ENCODE results near the gene MRPS7.
A peak's percentile ranks its signal among the peaks of the same experiment; 100 is the strongest.

Gene MRPS7

DNA sequence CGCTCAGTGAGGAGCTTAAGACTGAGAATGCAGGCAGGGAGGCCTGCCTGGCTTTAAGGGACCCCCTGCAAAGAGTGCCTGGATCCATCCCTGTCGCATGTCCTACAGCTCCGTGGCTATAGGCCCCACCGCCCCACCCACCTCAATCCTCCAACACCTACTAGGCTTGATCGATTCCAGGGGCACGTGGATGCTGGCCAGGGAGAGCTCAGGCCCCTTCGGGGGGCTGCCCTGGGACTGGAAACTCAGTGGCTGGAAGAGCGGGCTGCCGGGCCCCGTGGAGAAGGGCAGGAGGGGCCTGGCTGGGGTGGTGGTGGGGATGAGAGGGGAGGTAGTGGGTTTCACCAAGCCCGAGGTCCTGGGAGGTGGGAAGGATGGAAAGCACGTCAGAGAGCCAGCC is 22.5 kb upstream of the MRPS7 start:
- ATAC-seq (replicated peaks) (no peak), DNase-seq (no peak)
- H3K36me3 Mint-ChIP-seq, result peaks cover 48 to 80% of the 10 kb centered on the region in 2 donors
- H3K27ac Mint-ChIP-seq, result peak overlapping the region; percentile 90
- no peaks in the 10 kb centered on the region for H3K27me3 Mint-ChIP-seq
- no peak overlapping the region for H3K4me3 Mint-ChIP-seq
- no peaks in the 10 kb centered on the region for H3K9me3 Mint-ChIP-seq
- H3K4me1 Mint-ChIP-seq, result peaks cover 30 to 47% of the 10 kb centered on the region in 2 donors

DNA sequence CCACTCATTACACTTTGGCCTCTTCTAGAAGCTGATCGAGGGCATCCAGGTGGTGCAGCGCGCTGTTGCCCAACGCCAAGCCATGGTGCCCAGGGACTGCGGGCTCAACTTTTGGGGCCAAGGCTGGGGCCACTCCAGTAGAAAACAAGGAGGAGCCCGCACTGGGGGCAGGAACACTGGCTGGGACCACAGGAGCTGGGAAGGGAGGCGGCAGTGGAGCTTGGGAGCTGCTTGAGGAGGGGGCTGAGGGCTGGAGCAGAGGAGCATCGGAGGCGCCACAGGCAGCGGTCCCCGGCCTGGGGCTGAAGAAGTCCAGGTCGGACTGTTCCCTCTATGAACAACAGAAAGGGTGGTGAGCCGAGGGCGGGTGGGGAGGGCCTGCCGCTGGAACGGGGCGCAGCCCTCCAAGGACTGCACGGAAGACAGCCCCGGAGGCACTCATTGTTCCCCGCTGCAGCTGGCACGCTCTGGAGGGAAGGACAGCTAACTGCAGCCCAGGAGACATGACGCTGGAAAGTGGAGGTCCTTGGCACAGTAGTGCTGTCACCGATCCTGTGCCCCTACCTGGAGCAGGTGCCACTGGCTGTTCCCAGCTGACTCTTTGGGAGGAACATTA is 21.8 kb upstream of the MRPS7 start:
- no peak for DNase-seq
- no peak for ATAC-seq (replicated peaks)
- Mint-ChIP-seq H3K4me3 (peak overlapping the region in 1 of 2 donors; percentile 7), H3K27ac (peak overlapping the region; percentile 84), H3K9me3 (no peaks in the 10 kb centered on the region), H3K36me3 (peaks cover 46 to 79% of the 10 kb centered on the region in 2 donors), H3K27me3 (no peaks in the 10 kb centered on the region), H3K4me1 (peaks cover 35 to 53% of the 10 kb centered on the region in 2 donors)

DNA sequence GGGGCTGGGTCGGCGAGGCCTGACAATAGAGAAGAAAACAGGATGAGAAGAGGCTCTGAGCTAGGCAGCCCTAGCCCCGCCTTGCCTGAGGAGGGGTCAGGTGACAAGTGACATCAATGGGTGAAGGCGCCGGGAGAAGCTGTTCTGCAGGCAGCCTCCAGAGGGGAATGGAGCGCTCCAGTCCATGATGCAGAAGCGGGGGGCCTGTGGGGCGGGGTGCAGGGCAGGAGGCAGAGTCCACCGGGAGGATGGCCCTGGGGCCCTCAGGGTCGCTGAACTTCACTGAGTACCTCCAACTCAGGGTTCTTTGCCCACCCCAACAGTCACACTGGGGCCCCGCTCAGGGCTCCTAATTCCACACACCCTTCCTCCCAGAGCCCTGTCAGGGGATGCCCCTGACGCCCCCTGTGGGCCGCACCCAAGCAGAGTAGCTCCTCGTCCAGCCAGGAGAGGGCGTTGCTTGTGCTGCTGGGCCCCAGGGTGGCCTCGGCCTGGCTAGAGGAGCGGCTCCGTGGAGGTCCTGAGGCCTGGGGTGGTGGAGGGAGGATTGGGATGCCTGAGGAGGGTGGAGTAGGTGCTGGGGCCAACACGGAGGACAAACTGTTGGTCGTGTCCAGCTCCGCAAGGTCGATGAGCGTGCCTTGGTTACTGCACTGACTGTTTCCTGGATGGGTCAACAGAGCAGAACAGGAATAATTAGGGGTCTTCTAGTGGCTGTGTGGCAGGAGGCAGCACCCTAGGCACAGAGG is 21.1 kb upstream of the MRPS7 start:
- DNase-seq (no peak), ATAC-seq (replicated peaks) (peak in 1 of 2 donors; percentile 38)
- peaks cover 42 to 75% of the 10 kb centered on the region in 2 donors for H3K36me3 Mint-ChIP-seq
- peak overlapping the region; percentile 84 for H3K27ac Mint-ChIP-seq
- H3K4me1 Mint-ChIP-seq, result peaks cover 35 to 57% of the 10 kb centered on the region in 2 donors
- no peaks in the 10 kb centered on the region for H3K9me3 Mint-ChIP-seq
- no peaks in the 10 kb centered on the region for H3K27me3 Mint-ChIP-seq
- H3K4me3 Mint-ChIP-seq, result peak overlapping the region in 1 of 2 donors; percentile 7

DNA sequence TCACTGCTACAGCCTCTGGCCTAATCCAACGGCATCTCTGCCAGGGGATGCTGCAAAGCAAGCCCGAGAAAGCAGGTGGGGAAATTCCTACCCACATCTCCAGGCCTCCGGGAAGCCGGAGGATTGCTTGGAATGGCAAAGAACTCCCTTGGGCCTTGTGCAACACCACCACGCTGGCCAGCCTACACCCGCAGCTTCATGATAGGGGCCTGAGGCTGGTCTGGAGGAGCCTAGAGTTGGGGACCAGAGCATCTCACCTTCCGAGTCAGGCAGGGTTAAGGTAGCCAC is 20.6 kb upstream of the MRPS7 start:
- H3K4me1 Mint-ChIP-seq, result peaks cover 39 to 62% of the 10 kb centered on the region in 2 donors
- ATAC-seq (replicated peaks), result no peak

DNA sequence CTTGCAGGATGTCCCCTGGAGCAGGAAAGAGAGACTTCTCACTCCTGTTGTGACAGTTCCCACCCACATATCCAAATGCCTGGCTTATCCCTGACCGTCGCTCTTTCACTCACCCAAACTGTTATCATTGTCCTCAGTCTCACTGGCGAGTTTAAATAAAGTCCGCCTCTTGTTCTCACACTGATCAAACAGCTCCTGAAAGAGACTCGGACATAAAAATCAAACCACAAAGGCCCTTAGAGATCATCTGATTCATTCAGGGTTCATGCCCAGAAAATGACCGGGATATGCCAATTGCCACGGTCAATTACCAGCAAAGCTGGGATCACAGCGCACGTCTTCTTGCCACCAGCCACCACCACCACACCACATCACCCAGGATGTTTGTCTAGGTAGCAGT is 20.2 kb upstream of the MRPS7 start:
- no peaks in the 10 kb centered on the region for H3K27me3 Mint-ChIP-seq
- peaks cover 42 to 64% of the 10 kb centered on the region in 2 donors for H3K4me1 Mint-ChIP-seq
- H3K36me3 Mint-ChIP-seq, result peaks cover 46 to 79% of the 10 kb centered on the region in 2 donors
- H3K4me3 Mint-ChIP-seq, result no peak overlapping the region
- H3K27ac Mint-ChIP-seq, result peak overlapping the region; percentile 95
- DNase-seq (no peak), ATAC-seq (replicated peaks) (no peak)
- no peaks in the 10 kb centered on the region for H3K9me3 Mint-ChIP-seq

More for the DNA sequence above, 20.6 kb upstream of the MRPS7 start:
- no peak for DNase-seq
- Mint-ChIP-seq H3K4me3 (no peak overlapping the region), H3K36me3 (peaks cover 45 to 79% of the 10 kb centered on the region in 2 donors), H3K27me3 (no peaks in the 10 kb centered on the region), H3K9me3 (no peaks in the 10 kb centered on the region), H3K27ac (peak overlapping the region; percentile 37)

DNA sequence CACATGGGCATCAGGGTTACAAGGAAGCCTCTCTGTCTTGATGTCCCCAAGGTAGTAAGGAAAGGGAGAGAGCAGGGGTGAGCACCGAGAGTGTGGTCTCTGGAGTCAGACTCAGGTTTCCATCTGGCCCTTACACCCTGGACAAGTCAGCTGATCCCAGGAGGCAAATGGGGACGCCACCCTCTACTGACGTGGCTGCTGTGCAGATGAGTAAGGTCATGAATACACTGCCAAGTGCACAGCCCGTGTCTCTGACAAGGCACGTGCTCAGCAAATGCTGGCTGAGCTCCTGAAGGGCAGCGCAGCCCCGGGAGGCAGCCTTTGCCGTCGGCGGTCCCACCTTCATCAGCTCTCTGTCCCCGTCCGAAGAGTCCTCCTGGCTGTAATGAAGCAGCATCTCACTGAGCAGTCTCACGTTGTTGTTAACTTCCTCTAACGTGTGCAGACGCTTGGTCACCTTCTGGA is 19.7 kb upstream of the MRPS7 start:
- H3K27me3 Mint-ChIP-seq, result no peaks in the 10 kb centered on the region
- ATAC-seq (replicated peaks) (peak in 1 of 2 donors; percentile 8), DNase-seq (no peak)
- peaks cover 42 to 69% of the 10 kb centered on the region in 2 donors for H3K4me1 Mint-ChIP-seq
- H3K36me3 Mint-ChIP-seq, result peaks cover 50 to 78% of the 10 kb centered on the region in 2 donors
- H3K9me3 Mint-ChIP-seq, result no peaks in the 10 kb centered on the region
- H3K4me3 Mint-ChIP-seq, result no peak overlapping the region
- peak overlapping the region; percentile 95 for H3K27ac Mint-ChIP-seq

DNA sequence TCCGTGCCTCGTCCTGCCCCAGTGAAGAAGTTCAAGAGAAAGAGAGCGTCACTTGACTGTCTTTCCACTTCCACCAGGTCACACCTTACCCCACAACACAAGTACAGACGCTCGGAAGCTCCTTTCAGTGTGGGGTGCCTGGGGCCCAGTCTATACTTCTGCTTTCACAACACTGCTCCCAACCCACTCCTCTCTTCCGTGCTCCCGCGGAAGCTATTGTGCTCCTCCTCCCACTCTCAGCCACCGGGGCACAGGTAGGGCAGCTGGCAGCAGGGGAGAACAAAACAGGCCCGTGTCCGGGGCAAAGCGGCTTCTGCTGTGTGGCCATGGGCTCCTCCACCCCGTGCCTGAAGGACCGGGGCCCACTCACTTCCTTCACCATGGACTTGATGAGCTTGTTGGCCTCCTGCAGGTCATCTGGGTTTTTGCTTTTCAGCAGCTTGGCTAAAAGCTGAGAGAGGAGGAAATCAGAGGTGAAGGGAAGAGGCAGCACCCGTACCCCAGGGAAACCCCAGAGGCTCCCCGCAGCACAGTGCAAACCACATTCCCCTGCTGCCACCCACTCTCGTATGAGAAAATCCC is 19.1 kb upstream of the MRPS7 start:
- peak; percentile 48 to 50 for ATAC-seq (replicated peaks)
- Mint-ChIP-seq H3K27me3 (no peaks in the 10 kb centered on the region), H3K27ac (peak overlapping the region; percentile 95), H3K9me3 (no peaks in the 10 kb centered on the region), H3K36me3 (peaks cover 52 to 75% of the 10 kb centered on the region in 2 donors), H3K4me3 (peak overlapping the region; percentile 25 to 46), H3K4me1 (peaks cover 44 to 72% of the 10 kb centered on the region in 2 donors)
- DNase-seq, result no peak

DNA sequence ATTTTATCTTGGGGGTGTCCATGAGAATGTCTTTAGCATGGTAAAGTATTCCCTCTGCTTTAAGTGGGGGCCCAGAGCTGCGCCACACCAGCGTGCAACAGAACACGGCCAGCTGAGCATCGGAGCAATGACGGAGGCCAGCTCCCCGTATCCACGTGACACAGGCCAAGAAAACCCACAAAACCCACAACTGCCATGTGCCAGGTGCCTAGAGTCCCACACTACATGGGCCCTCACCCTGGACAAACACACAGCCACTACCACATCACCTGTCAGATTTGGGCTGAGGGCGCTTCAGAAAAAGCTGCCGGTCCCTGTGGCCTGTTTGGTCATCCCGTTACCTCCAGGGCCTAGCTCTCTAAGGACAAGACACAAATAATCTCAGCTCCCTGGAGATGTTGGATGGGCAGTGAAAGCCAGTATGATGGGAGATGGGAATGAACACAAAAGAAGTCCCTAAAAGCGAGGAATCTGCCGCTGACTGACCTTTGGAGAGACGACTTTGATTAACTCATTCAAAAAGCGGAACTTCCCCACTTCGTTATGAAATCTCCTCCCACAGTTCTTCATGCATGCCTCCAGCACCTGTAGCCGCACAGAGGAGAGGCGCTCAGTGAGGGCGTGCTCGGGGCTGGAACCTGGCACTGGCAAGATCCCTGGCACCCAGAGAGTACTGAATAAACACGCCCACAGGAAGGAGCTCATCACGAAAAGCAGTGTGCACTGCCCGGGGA is 17.4 kb upstream of the MRPS7 start:
- H3K4me1 Mint-ChIP-seq, result peaks cover 46 to 76% of the 10 kb centered on the region in 2 donors
- peak overlapping the region; percentile 91 for H3K27ac Mint-ChIP-seq
- peaks cover 52 to 66% of the 10 kb centered on the region in 2 donors for H3K36me3 Mint-ChIP-seq
- H3K4me3 Mint-ChIP-seq, result peak overlapping the region; percentile 71 to 77
- ATAC-seq (replicated peaks), result peak; percentile 64 to 67
- H3K9me3 Mint-ChIP-seq, result no peaks in the 10 kb centered on the region
- DNase-seq, result no peak
- no peaks in the 10 kb centered on the region for H3K27me3 Mint-ChIP-seq

DNA sequence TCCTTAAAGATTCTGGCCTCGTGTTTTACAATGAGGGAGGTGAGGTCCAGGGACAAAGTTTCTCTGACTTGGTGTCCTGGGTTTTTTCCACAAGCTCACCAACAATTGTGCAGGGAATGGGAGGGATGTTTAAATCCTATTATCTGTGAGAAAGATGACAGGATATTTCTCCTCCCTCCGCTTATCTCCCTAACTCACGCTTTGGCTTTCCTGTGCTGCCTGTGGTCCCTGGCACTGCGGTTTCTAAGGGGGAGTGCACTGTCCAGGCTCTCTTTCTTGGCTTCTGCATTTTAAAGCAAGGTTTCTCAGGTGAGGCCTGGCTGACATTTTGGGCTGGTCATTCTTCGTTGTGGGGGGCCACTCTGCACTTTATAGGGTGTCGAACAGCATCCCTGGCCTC is 16.7 kb upstream of the MRPS7 start:
- no peak for DNase-seq
- H3K4me3 Mint-ChIP-seq, result no peak overlapping the region
- H3K36me3 Mint-ChIP-seq, result peaks cover 48 to 61% of the 10 kb centered on the region in 2 donors
- H3K4me1 Mint-ChIP-seq, result peaks cover 53 to 78% of the 10 kb centered on the region in 2 donors
- peak overlapping the region; percentile 91 for H3K27ac Mint-ChIP-seq
- ATAC-seq (replicated peaks), result no peak
- no peaks in the 10 kb centered on the region for H3K27me3 Mint-ChIP-seq
- H3K9me3 Mint-ChIP-seq, result no peaks in the 10 kb centered on the region

DNA sequence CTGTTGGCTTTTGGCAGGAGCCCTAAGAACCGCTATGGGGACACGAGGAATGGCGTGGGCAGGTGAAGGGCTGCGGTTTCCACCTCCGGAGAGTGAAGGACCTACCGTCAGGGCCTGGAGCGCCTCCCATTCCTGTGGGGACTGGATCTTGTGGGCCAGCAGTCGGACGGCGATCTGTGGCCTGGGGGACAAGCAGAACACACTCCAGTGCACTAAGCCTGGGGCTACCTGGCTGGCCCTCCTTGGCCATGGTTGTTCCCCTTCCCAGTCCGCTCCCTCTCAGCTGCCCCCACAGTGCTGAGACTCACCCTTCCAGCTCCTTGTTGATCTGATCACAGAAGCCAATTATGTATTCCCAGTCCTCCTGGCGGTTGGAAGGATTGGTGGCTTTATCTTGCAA is 15.3 kb upstream of the MRPS7 start:
- H3K9me3 Mint-ChIP-seq, result no peaks in the 10 kb centered on the region
- H3K27me3 Mint-ChIP-seq, result no peaks in the 10 kb centered on the region
- no peak for ATAC-seq (replicated peaks)
- peaks cover 40 to 51% of the 10 kb centered on the region in 2 donors for H3K36me3 Mint-ChIP-seq
- no peak for DNase-seq
- H3K4me1 Mint-ChIP-seq, result peaks cover 56 to 81% of the 10 kb centered on the region in 2 donors
- peak overlapping the region; percentile 15 for H3K27ac Mint-ChIP-seq
- no peak overlapping the region for H3K4me3 Mint-ChIP-seq

DNA sequence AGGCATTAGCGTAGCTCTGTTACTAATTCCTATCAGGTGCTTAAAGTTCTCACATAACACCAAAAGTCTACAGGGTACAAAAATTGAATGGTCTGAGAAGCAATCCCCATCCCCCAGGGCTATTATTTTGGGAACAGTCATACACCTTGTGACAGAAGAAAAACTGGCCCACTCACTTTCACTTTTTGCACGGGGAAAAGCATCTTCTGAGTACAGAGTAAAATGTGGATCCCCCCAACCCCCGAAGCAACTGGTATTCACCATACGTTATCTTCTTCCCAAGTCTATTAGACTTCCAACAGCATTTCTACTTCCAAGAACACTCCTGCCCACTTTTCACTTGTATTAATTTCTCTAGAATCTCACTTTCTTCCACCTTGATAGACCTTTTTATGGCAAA is 12.1 kb upstream of the MRPS7 start:
- peaks cover 22 to 49% of the 10 kb centered on the region in 2 donors for H3K36me3 Mint-ChIP-seq
- peaks cover 61 to 83% of the 10 kb centered on the region in 2 donors for H3K4me1 Mint-ChIP-seq
- peak; percentile 24 to 40 for ATAC-seq (replicated peaks)
- DNase-seq, result no peak
- H3K9me3 Mint-ChIP-seq, result no peaks in the 10 kb centered on the region
- H3K27me3 Mint-ChIP-seq, result no peaks in the 10 kb centered on the region
- H3K27ac Mint-ChIP-seq, result peak overlapping the region; percentile 98
- H3K4me3 Mint-ChIP-seq, result peak overlapping the region; percentile 78 to 83

DNA sequence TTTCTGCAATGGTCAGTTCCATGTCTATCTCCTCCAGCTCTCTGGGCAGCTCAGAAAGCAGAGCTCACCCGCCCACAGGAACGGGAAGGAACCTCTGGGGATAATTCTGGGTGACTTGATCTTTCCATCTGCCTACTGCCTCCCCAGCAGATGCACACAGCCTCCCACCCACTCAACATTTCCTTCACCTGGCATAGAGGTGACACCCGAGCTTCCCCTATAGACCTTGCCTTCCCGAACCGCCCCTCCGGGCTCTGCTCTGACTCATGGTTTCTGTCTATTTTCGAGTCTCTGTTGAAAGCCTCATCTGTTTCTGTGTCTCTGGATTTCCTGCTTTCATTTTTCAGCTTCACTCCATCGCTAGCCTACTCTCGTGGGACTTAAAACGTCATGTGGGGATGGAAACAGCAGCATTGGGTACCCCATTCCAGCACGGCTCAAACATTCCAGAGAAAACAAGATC is 11.6 kb upstream of the MRPS7 start:
- Mint-ChIP-seq H3K36me3 (peaks cover 22 to 47% of the 10 kb centered on the region in 2 donors), H3K4me3 (peak overlapping the region; percentile 78 to 83), H3K27ac (peak overlapping the region; percentile 98), H3K27me3 (no peaks in the 10 kb centered on the region), H3K4me1 (peaks cover 63 to 85% of the 10 kb centered on the region in 2 donors), H3K9me3 (no peaks in the 10 kb centered on the region)
- ATAC-seq (replicated peaks), result peak; percentile 94 to 96
- peak; percentile 79 for DNase-seq

DNA sequence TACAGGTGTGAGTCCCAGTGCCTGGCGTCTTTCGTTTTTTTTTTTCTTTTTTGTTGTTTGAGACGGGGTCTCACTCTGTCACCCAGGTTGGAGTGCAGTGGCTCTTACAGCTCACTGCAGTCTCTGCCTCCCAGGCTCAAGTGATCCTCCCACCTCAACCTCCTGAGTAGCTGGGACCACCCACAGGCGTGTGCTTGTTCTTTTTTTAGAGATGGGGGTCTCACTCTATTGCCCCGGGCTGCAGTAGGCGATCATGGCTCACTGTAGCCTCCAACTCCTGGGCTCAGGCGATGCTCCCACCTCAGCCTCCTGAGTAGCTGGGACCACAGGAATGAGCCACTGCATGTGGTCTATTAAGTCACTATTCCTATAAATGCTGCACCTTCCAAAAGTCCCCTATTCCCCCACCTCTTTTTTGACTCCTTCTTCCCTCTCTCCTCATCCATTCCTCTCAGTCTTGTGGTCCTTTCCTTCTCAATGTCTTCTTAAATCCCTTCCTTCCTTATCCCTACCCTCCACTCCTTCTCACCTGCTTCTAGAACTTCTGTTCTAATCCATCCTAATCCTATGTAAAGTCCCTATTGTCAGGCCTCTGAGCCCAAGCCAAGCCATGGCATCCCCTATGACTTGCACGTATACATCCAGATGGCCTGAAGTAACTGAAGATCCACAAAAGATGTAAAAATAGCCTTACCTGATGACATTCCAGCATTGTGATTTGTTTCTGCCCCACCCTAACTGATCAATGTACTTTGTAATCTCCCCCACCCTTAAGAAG is 9.5 kb upstream of the MRPS7 start:
- Mint-ChIP-seq H3K36me3 (peaks cover 14 to 31% of the 10 kb centered on the region in 2 donors), H3K4me3 (peak overlapping the region; percentile 50 to 74), H3K27ac (peak overlapping the region; percentile 94), H3K4me1 (peaks cover 71 to 90% of the 10 kb centered on the region in 2 donors), H3K27me3 (no peaks in the 10 kb centered on the region), H3K9me3 (no peaks in the 10 kb centered on the region)
- DNase-seq, result no peak
- no peak for ATAC-seq (replicated peaks)
